Gastroesophageal sphincter (tissue), 3 donors: ENCODE data around the gene CARTPT.

ENCODE experiments used
- CTCF ChIP-seq, 4 experiments: fragments of 200-600 bp in 2 of 4; fragments of 450-650 bp in 2 of 4; sonication (generic) in 1 of 4; IDR thresholded peaks; one replicate each; pipeline ENCODE4 v1.5.1; 2017 to 2019; ENCODE audit warnings: antibody characterized with exemption in 4 of 4, mild to moderate bottlenecking in 2 of 4, moderate library complexity in 2 of 4
- POLR2A ChIP-seq, 2 donors: fragments of 450-650 bp; IDR thresholded peaks; one replicate each; pipeline ENCODE4 v1.6.1; 2017; ENCODE audit warnings: antibody characterized with exemption in 2 of 2, mild to moderate bottlenecking in 2 of 2, moderate library complexity in 1 of 2

GRCh38 chr5:71693828-71694427 lies 25.1 kb upstream of the CARTPT start:
- TF ChIP-seq CTCF (IDR thresholded peaks at IDR 0.05) = no peak
- no peak for TF ChIP-seq POLR2A (IDR thresholded peaks at IDR 0.05)
